Smooth muscle cell (in vitro differentiated cells): ENCODE measurements around the gene CNOT9. TPM values are rescaled to one million over a fixed set of nuclear protein-coding genes. Genes with fewer than 3 reads are reported as not detected.

Source experiments
- DNase-seq: peaks from one replicate; lab custom pipeline; 2025; ENCODE audit not compliant: unreplicated experiment; lab: John Stamatoyannopoulos, UW
- H2AFZ ChIP-seq: fragments of 200-600 bp; sonication (generic); 2 replicates; pipeline ENCODE4 v1.6.0; 2016; ENCODE audit warnings: antibody characterized with exemption, low read depth, mild to moderate bottlenecking
- H3F3A ChIP-seq: fragments of 200-600 bp; sonication (generic); 2 replicates; pipeline ENCODE4 v1.6.0; 2017; ENCODE audit warnings: antibody characterized with exemption, low read depth
- H3K27ac ChIP-seq: fragments of 200-600 bp; sonication (generic); 2 replicates; pipeline ENCODE4 v1.5.1; 2016; ENCODE audit warnings: low read depth, mild to moderate bottlenecking
- H3K27me3 ChIP-seq: fragments of 200-600 bp; sonication (generic); 2 replicates; pipeline ENCODE4 v1.6.1; 2016; ENCODE audit warnings: low read depth, mild to moderate bottlenecking
- H3K36me3 ChIP-seq: fragments of 200-600 bp; sonication (generic); 2 replicates; pipeline ENCODE4 v1.5.1; 2016; ENCODE audit warnings: low read depth
- H3K4me1 ChIP-seq: fragments of 200-600 bp; sonication (generic); 2 replicates; pipeline ENCODE4 v1.5.1; 2016; ENCODE audit warnings: low read depth
- H3K4me2 ChIP-seq: fragments of 200-600 bp; sonication (generic); 2 replicates; pipeline ENCODE4 v1.6.0; 2016; ENCODE audit warnings: mild to moderate bottlenecking
- H3K4me3 ChIP-seq: fragments of 200-600 bp; sonication (generic); 2 replicates; pipeline ENCODE4 v1.5.1; 2016; ENCODE audit warnings: mild to moderate bottlenecking
- H3K79me2 ChIP-seq: fragments of 200-600 bp; sonication (generic); 2 replicates; pipeline ENCODE4 v1.6.0; 2016; ENCODE audit warnings: low read depth, mild to moderate bottlenecking
- H3K9ac ChIP-seq: fragments of 200-600 bp; sonication (generic); 2 replicates; pipeline ENCODE4 v1.6.0; 2016; ENCODE audit warnings: low read depth
- H3K9me3 ChIP-seq: fragments of 200-600 bp; sonication (generic); replicated peaks from 2 replicates; pipeline ENCODE4 v1.5.1; 2016; ENCODE audit warnings: low read depth
- H4K20me1 ChIP-seq: fragments of 200-600 bp; sonication (generic); 2 replicates; pipeline ENCODE4 v1.6.0; 2016; ENCODE audit warnings: low read depth
- WGBS: methylation state at CpG from one replicate; pipeline ENCODE4 v1.1.7; 2016; ENCODE audit warnings: low lambda C conversion rate; 5-methylcytosine and 5-hydroxymethylcytosine counted together
- polyA plus RNA-seq: library from polyadenylated mRNA; unstranded; fragments of >200 nt; fragmentation: Nextera tagmentation; extraction: Ambion mirVana; gene quantifications from 2 replicates; pipeline ENCODE4 v1.2.1, GENCODE V29; 2016
- total RNA-seq: library from RNA; depleted of rRNA; stranded (reverse); fragments of >200 nt; gene quantifications from 2 replicates; pipeline ENCODE4 v1.2.3, GENCODE V29; 2014
- TF ChIP-seq, protein P1 (sequence below): fragments of 200-600 bp; sonication (generic); IDR thresholded peaks from 2 replicates; pipeline ENCODE4 v1.5.1; 2017; ENCODE audit warnings: borderline replicate concordance, mild to moderate bottlenecking, antibody characterized with exemption; ENCODE audit not compliant: insufficient read depth, poor library complexity, severe bottlenecking

The CNOT9 gene
- total and polyA plus RNA-seq, 2 experiments from 2014 or later = 26.0 to 57.8 TPM

DNA sequence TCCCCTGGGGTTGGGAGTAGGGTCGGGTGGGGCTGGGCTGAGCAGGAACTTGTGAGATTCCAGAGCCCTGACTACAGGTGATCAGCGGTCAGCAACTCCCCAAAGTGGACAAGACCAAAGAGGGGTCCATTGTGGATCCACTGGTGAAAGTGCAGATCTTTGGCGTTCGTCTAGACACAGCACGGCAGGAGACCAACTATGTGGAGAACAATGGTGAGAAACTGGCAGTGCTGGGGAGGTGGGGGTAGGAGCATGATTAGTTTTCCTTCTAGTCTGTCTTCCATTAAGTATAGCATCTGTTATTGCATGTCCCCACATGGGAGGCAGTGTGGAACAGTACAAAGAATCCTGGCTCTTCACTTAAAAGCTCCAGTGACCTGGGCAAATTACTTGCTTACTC, 67.1 kb downstream of the CNOT9 start:
- H3K4me3 ChIP-seq = no peak overlapping the region
- H3K4me1 ChIP-seq = no peaks in the 10 kb centered on the region
- TF ChIP-seq, protein P1, sequence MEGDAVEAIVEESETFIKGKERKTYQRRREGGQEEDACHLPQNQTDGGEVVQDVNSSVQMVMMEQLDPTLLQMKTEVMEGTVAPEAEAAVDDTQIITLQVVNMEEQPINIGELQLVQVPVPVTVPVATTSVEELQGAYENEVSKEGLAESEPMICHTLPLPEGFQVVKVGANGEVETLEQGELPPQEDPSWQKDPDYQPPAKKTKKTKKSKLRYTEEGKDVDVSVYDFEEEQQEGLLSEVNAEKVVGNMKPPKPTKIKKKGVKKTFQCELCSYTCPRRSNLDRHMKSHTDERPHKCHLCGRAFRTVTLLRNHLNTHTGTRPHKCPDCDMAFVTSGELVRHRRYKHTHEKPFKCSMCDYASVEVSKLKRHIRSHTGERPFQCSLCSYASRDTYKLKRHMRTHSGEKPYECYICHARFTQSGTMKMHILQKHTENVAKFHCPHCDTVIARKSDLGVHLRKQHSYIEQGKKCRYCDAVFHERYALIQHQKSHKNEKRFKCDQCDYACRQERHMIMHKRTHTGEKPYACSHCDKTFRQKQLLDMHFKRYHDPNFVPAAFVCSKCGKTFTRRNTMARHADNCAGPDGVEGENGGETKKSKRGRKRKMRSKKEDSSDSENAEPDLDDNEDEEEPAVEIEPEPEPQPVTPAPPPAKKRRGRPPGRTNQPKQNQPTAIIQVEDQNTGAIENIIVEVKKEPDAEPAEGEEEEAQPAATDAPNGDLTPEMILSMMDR = no peak
- WGBS = 97% methylated on average over 5 of the region's 5 CpGs
- no peak overlapping the region for H2AFZ ChIP-seq
- H4K20me1 ChIP-seq = no peaks in the 10 kb centered on the region
- peaks cover 5% of the 10 kb centered on the region for H3K36me3 ChIP-seq
- DNase-seq = no peak
- H3K9ac ChIP-seq = no peak overlapping the region
- no peak overlapping the region for H3K4me2 ChIP-seq
- no peaks in the 10 kb centered on the region for H3K79me2 ChIP-seq
- H3K27me3 ChIP-seq = no peaks in the 10 kb centered on the region
- H3F3A ChIP-seq = no peaks in the 10 kb centered on the region
- no peaks in the 10 kb centered on the region for H3K9me3 ChIP-seq
- no peak overlapping the region for H3K27ac ChIP-seq

DNA sequence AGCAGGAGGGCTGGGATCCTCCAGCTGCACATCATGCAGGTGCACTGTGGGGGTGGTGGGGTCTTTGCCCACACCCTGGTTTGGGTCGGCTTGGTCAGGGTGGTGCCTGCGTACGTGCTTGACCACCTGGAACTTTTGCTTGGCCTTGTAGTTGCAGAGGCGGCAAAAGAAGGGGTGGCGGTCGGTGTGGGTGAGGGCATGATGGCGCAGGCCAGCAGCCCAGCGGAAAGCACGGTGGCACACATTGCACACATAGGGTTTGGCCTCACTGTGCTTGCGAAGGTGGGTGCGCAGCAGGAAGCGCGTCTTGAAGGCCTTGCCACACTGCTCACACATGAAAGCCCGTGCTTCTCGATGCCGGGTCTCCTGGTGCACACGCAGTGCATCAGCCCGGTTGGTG, 69.7 kb downstream of the CNOT9 start:
- Histone ChIP-seq H3K9ac (no peak overlapping the region), H3K27ac (no peak overlapping the region), H4K20me1 (no peaks in the 10 kb centered on the region), H3K4me2 (no peak overlapping the region), H3K4me3 (no peak overlapping the region), H3K9me3 (no peaks in the 10 kb centered on the region), H3K36me3 (peaks cover 5% of the 10 kb centered on the region), H2AFZ (no peak overlapping the region), H3K79me2 (no peaks in the 10 kb centered on the region), H3K27me3 (no peaks in the 10 kb centered on the region), H3F3A (no peaks in the 10 kb centered on the region), H3K4me1 (no peaks in the 10 kb centered on the region)
- TF ChIP-seq, protein P1 = no peak
- WGBS = 98% methylated on average over 17 of the region's 18 CpGs
- no peak for DNase-seq

DNA sequence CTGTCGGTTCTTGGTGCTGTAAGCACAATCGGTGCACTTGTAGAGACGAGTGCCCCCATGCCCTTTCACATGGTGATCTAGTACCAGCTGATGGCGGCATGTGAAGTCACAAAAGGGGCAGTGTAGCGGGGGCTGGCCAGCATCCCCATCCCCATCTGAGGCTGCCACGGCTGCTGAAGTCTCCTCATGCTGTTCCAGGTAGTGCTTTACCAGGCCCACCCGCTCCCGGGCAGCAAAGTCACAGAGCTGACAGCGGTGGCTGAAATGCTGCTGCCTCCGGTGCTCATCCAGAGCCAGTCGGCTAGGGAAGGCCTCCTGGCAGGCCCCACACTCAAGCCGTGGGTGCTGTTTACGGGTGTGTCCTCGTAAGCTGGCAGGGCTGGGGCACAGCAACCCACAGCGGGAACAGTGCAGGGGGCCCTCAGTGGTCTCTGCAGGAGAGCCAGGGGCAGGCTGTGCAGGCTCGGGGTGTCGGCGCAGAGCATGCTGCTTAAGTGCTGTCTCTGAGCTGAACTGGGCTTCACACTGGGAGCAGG, 73.5 kb downstream of the CNOT9 start:
- WGBS = 97% methylated on average over 18 of the region's 18 CpGs
- no peak overlapping the region for H3K4me3 ChIP-seq
- H3F3A ChIP-seq = no peaks in the 10 kb centered on the region
- H3K27ac ChIP-seq = no peak overlapping the region
- H3K4me1 ChIP-seq = no peaks in the 10 kb centered on the region
- no peaks in the 10 kb centered on the region for H3K79me2 ChIP-seq
- H3K9ac ChIP-seq = no peak overlapping the region
- no peaks in the 10 kb centered on the region for H3K36me3 ChIP-seq
- H2AFZ ChIP-seq = no peak overlapping the region
- H3K9me3 ChIP-seq = no peaks in the 10 kb centered on the region
- TF ChIP-seq, protein P1 = no peak
- H3K27me3 ChIP-seq = no peaks in the 10 kb centered on the region
- no peak for DNase-seq
- no peaks in the 10 kb centered on the region for H4K20me1 ChIP-seq
- H3K4me2 ChIP-seq = no peak overlapping the region

DNA sequence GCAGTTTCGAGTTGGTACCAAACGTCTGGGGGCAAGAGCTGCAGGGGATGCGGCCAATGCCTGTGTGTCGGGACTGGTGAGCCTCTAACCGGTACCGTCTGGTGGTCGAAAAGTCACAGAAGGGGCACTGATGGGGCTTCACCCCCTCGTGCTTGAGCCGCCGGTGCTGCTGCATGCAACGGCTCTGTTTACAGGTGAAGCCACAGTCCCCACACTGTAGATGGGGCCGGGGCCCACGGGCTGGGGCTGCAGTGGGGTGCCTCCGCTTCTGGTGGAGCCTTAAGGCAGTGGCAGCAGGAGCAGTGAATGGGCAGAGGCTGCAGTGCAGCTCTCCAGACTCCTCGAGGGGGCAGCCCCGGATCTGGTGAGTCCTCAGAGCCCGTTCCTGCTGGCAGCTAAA, 74.1 kb downstream of the CNOT9 start:
- H3K9ac ChIP-seq = no peak overlapping the region
- H2AFZ ChIP-seq = no peak overlapping the region
- H3K27ac ChIP-seq = no peak overlapping the region
- no peaks in the 10 kb centered on the region for H3K27me3 ChIP-seq
- no peak overlapping the region for H3K4me2 ChIP-seq
- H4K20me1 ChIP-seq = no peaks in the 10 kb centered on the region
- no peaks in the 10 kb centered on the region for H3K4me1 ChIP-seq
- 94% methylated on average over 17 of the region's 17 CpGs for WGBS
- H3K79me2 ChIP-seq = no peaks in the 10 kb centered on the region
- no peaks in the 10 kb centered on the region for H3K36me3 ChIP-seq
- no peaks in the 10 kb centered on the region for H3F3A ChIP-seq
- no peak for DNase-seq
- H3K9me3 ChIP-seq = no peaks in the 10 kb centered on the region
- TF ChIP-seq, protein P1 = no peak
- H3K4me3 ChIP-seq = no peak overlapping the region
